Measurements from ENCODE around the gene NEK4. TPM values are rescaled to one million over a fixed set of nuclear protein-coding genes. Genes with fewer than 3 reads are reported as not detected.
"Not testable (repeated sequence)": the region's sequence is repeated elsewhere in the genome, so short reads cannot be mapped to it uniquely, and the experiment has no call there.

The NEK4 gene
- total and polyA plus RNA-seq, 12 donors = 4.9 to 43.9 (median 27.4) TPM

- H3K4me3 ChIP-seq = no peak overlapping the region
- no peaks in the 10 kb centered on the region for H3K27me3 ChIP-seq
- WGBS, 4 donors = 68 to 85% (median 81%) methylated on average over 1 of the region's 1 CpG
- no peak for DNase-seq
- TF ChIP-seq, protein P1, sequence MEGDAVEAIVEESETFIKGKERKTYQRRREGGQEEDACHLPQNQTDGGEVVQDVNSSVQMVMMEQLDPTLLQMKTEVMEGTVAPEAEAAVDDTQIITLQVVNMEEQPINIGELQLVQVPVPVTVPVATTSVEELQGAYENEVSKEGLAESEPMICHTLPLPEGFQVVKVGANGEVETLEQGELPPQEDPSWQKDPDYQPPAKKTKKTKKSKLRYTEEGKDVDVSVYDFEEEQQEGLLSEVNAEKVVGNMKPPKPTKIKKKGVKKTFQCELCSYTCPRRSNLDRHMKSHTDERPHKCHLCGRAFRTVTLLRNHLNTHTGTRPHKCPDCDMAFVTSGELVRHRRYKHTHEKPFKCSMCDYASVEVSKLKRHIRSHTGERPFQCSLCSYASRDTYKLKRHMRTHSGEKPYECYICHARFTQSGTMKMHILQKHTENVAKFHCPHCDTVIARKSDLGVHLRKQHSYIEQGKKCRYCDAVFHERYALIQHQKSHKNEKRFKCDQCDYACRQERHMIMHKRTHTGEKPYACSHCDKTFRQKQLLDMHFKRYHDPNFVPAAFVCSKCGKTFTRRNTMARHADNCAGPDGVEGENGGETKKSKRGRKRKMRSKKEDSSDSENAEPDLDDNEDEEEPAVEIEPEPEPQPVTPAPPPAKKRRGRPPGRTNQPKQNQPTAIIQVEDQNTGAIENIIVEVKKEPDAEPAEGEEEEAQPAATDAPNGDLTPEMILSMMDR (IDR thresholded peaks at IDR 0.05) = no peak
- no peak for TF ChIP-seq POLR2A (IDR thresholded peaks at IDR 0.05)
- no peak overlapping the region for H3K27ac ChIP-seq
- intact Hi-C loops (cut with DNase I) = no loop called here
- no peaks in the 10 kb centered on the region for H3K4me1 ChIP-seq (replicated peaks in 1 of 2)
- peaks cover 0 to 88% of the 10 kb centered on the region in 2 donors for H3K36me3 ChIP-seq (replicated peaks in 1 of 2)
- no peaks in the 10 kb centered on the region for H3K9me3 ChIP-seq (replicated peaks in 1 of 3)
Measured at GRCh38 chr3:52739730-52740129, 31.0 kb downstream of the NEK4 start.

DNA sequence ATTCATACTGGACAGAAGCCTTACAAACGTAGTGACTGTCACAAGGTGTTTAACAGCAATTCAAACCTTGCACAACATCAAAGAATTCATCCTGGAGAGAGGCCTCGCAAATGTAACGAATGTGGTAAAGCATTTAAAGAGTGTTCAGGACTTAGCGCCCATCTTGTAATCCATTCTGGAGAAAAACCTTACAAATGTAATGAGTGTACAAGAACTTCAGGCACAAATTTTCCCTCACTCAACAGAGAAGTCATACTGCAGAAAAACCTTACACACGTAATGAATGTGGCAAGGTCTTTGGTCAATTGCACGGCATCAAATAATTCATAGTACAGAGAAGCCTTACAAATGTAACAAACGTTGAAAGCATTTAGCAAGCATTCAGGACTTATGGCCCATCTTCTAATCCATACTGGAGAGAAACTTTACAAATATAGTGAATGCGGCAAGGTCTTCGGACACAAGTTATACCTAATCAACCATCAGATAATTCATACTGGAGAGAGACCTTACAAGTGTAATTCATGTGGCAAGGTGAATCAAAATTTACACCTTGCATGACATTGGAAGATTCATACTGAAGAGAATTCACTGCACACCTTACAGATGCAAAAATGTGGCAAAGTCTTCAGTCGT lies 37.4 kb downstream of the NEK4 start:
- H3K36me3 ChIP-seq (replicated peaks in 1 of 2) = peaks cover 0 to 58% of the 10 kb centered on the region in 2 donors
- no peak for TF ChIP-seq POLR2A (IDR thresholded peaks at IDR 0.05)
- TF ChIP-seq, protein P1 (IDR thresholded peaks at IDR 0.05) = no peak
- WGBS, 4 donors = 83 to 88% (median 86%) methylated on average over 10 of the region's 10 CpGs
- no peak for DNase-seq
- no peaks in the 10 kb centered on the region for H3K9me3 ChIP-seq (replicated peaks in 1 of 3)
- H3K27me3 ChIP-seq = no peaks in the 10 kb centered on the region
- no peak overlapping the region for H3K27ac ChIP-seq
- intact Hi-C loops (cut with DNase I) = no loop called here
- no peak overlapping the region for H3K4me3 ChIP-seq
- H3K4me1 ChIP-seq (replicated peaks in 1 of 2) = no peaks in the 10 kb centered on the region

DNA sequence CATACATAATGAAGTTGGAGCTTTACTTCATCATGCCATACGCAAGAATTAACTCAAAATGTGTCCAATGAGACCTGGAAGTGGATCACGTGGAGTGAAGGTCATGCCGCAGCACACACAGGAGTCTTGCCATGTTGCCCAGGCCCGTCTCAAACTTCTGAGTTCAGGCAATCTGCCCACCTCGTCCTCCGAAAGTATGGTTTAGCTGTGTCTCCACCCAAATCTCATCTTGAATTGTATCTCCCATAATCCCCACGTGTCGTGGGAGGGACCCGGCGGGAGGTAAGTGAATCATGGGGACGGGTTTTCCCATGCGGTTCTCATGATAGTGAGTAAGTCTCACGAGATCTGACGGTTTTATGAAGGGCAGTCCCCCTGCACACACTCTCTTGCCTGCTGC lies 39.1 kb downstream of the NEK4 start:
- intact Hi-C loops (cut with DNase I) = no loop called here
- WGBS, 4 donors = 80 to 87% (median 83%) methylated on average over 14 of the region's 14 CpGs
- peaks cover 0 to 46% of the 10 kb centered on the region in 2 donors for H3K36me3 ChIP-seq (replicated peaks in 1 of 2)
- H3K27me3 ChIP-seq = no peaks in the 10 kb centered on the region
- no peak overlapping the region for H3K4me3 ChIP-seq
- no peak for DNase-seq
- no peaks in the 10 kb centered on the region for H3K4me1 ChIP-seq (replicated peaks in 1 of 2)
- H3K9me3 ChIP-seq (replicated peaks in 1 of 3) = no peaks in the 10 kb centered on the region
- no peak overlapping the region for H3K27ac ChIP-seq
- no peak for TF ChIP-seq POLR2A (IDR thresholded peaks at IDR 0.05)
- TF ChIP-seq, protein P1 (IDR thresholded peaks at IDR 0.05) = no peak

DNA sequence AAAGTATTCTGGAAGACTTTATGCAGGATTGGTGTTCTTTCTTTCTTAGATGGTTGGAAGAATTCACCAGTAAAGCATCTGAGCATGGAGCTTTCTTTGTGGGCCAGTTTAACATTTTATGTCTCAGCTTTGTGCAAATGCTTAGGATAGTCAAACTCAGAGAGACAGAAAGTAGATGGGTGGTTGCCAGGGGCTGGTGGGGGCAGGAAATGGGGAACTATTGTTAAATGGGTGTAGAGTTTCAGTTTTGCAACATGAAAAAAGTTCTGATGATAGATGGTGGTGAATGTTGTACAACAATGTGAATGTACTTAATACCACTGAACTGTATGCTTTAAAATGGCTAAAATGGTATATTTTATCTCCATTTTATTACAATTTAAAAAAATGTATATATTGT lies 40.1 kb downstream of the NEK4 start:
- Histone ChIP-seq H3K27ac (no peak overlapping the region), H3K36me3 (replicated peaks in 1 of 2) (peaks cover 0 to 39% of the 10 kb centered on the region in 2 donors), H3K9me3 (replicated peaks in 1 of 3) (no peaks in the 10 kb centered on the region), H3K4me3 (no peak overlapping the region), H3K27me3 (no peaks in the 10 kb centered on the region), H3K4me1 (replicated peaks in 1 of 2) (no peaks in the 10 kb centered on the region)
- intact Hi-C loops (cut with DNase I) = no loop called here
- peak in 1 of 7 donors; percentile 39 for DNase-seq
- TF ChIP-seq POLR2A (IDR thresholded peaks at IDR 0.05) = no peak
- TF ChIP-seq, protein P1 (IDR thresholded peaks at IDR 0.05) = no peak

GRCh38 chr3:52728753-52729152 lies 42.0 kb downstream of the NEK4 start:
- H3K4me3 ChIP-seq; intact Hi-C loops (cut with DNase I); H3K27ac ChIP-seq; H3K9me3 ChIP-seq (replicated peaks in 1 of 3); H3K27me3 ChIP-seq; H3K4me1 ChIP-seq (replicated peaks in 1 of 2): not testable (repeated sequence)
- 60 to 93% (median 70%) methylated on average over 3 of the region's 3 CpGs for WGBS, 4 donors
- H3K36me3 ChIP-seq (replicated peaks in 1 of 2) = peaks cover 0 to 19% of the 10 kb centered on the region in 2 donors
- DNase-seq = peak in 1 of 7 donors; percentile 30

Data from adrenal gland (tissue), 12 donors.